A549 (cell line): ENCODE measurements around the gene PNPLA6. TPM values are rescaled to one million over a fixed set of nuclear protein-coding genes. Genes with fewer than 3 reads are reported as not detected.

ENCODE experiments used
- ATAC-seq, 2 experiments: fragments of 200-7000 bp in 1 of 2; fragments of >200 bp in 1 of 2; cut with Nextera tagmentation in 1 of 2; cut with Tn5 transposase in 1 of 2; 3 replicates each; pipeline versions ENCODE4 v1.8.0 to v1.9.1; 2018 to 2020; ENCODE audit warnings: mild to moderate bottlenecking in 1 of 2, moderate library complexity in 1 of 2
- CTCF ChIA-PET: fragments of 300-600 bp; sonication (Branson Sonifier 250); formaldehyde crosslinking; extraction: SDS; loops from one replicate; lab custom pipeline; 2021; ENCODE audit warnings: antibody characterized with exemption, inconsistent platforms; lab: Yijun Ruan, JAX
- POLR2A ChIA-PET: fragments of 350-600 bp; formaldehyde crosslinking; extraction: SDS; loops from one replicate; lab custom pipeline; 2021; ENCODE audit warnings: antibody characterized with exemption, inconsistent platforms; lab: Yijun Ruan, JAX
- DNase-seq, 2 experiments: peaks; one replicate each; pipeline versions ENCODE4 v3.0.0 to v3.0.0-alpha.2; 2011 to 2016; ENCODE audit warnings: low read depth in 1 of 2, low spot score in 1 of 2
- FAIRE-seq: peaks from 2 replicates; lab custom pipeline; 2011; peaks lifted over from hg19 to GRCh38; lab: Jason Lieb, UNC
- H3K27ac ChIP-seq, 2 experiments: fragments of >200 bp; sonication (Bioruptor Twin); formaldehyde crosslinking; 3 replicates each; pipeline ENCODE4 v1.5.1; 2016 to 2017
- H3K4me1 ChIP-seq: fragments of >200 bp; sonication (Bioruptor Twin); formaldehyde crosslinking; 3 replicates; pipeline ENCODE4 v1.6.1; 2016
- H3K4me2 ChIP-seq: fragments of >200 bp; sonication (Bioruptor Twin); formaldehyde crosslinking; 3 replicates; pipeline ENCODE4 v1.6.1; 2016
- H3K4me3 ChIP-seq: fragments of >200 bp; sonication (Bioruptor Twin); formaldehyde crosslinking; 3 replicates; pipeline ENCODE4 v1.5.1; 2016
- H3K9me3 ChIP-seq: fragments of >200 bp; sonication (Bioruptor Twin); formaldehyde crosslinking; 3 replicates; pipeline ENCODE4 v1.6.1; 2016
- BCL3 ChIP-seq: fragments of >200 bp; sonication (Bioruptor Twin); formaldehyde crosslinking; IDR thresholded peaks from 3 replicates; pipeline ENCODE4 v1.6.1; 2016
- CBX8 ChIP-seq: fragments of 200-600 bp; sonication (generic); IDR thresholded peaks from 2 replicates; pipeline ENCODE4 v1.6.1; 2016
- CTCF ChIP-seq: fragments of >200 bp; sonication (Bioruptor Twin); formaldehyde crosslinking; IDR thresholded peaks from 3 replicates; pipeline ENCODE4 v1.5.1; 2016
- EHMT2 ChIP-seq: fragments of 200-600 bp; sonication (generic); IDR thresholded peaks from 2 replicates; pipeline ENCODE4 v1.6.1; 2016; ENCODE audit warnings: antibody characterized with exemption, low read depth, mild to moderate bottlenecking, moderate library complexity
- ELK1 ChIP-seq: fragments of 150-350 bp; IDR thresholded peaks from 2 replicates; pipeline ENCODE4 v1.6.1; 2014; ENCODE audit warnings: low read depth, mild to moderate bottlenecking, low read length
- EP300 ChIP-seq, 2 experiments: fragments of >200 bp; sonication (Bioruptor Twin); formaldehyde crosslinking; IDR thresholded peaks; 2 replicates in 1 of 2; 3 replicates in 1 of 2; pipeline ENCODE4 v1.6.1; 2016 to 2017
- FOSL2 ChIP-seq, 2 experiments: fragments of 450-650 bp in 1 of 2; fragments of >200 bp in 1 of 2; sonication (Bioruptor Twin) in 1 of 2; formaldehyde crosslinking; IDR thresholded peaks; 2 replicates each; pipeline versions ENCODE4 v1.5.0 to v1.6.1; 2016 to 2020; ENCODE audit warnings: mild to moderate bottlenecking in 1 of 2, moderate library complexity in 1 of 2
- HDAC2 ChIP-seq: fragments of 200-600 bp; sonication (generic); IDR thresholded peaks from 2 replicates; pipeline ENCODE4 v1.6.1; 2016
- JUN ChIP-seq, 2 experiments: fragments of >200 bp; sonication (Bioruptor Twin); formaldehyde crosslinking; IDR thresholded peaks; 2 replicates in 1 of 2; 3 replicates in 1 of 2; pipeline ENCODE4 v1.6.1; 2016 to 2017
- JUNB ChIP-seq: fragments of >200 bp; sonication (Bioruptor Twin); formaldehyde crosslinking; IDR thresholded peaks from 2 replicates; pipeline ENCODE4 v1.6.1; 2016
- MAFK ChIP-seq: fragments of 450-650 bp; IDR thresholded peaks from 2 replicates; pipeline ENCODE4 v1.6.1; 2014; ENCODE audit not compliant: partially characterized antibody
- MAZ ChIP-seq: fragments of 150-350 bp; IDR thresholded peaks from 2 replicates; pipeline ENCODE4 v1.6.1; 2014; ENCODE audit warnings: antibody characterized with exemption, low read depth, low read length, borderline replicate concordance
- NPAS2 ChIP-seq: fragments of 250-450 bp; sonication (Bioruptor Pico); IDR thresholded peaks from 2 replicates; pipeline ENCODE4 v1.8.0; 2022; ENCODE audit warnings: mild to moderate bottlenecking, moderate library complexity, borderline replicate concordance
- NR3C1 ChIP-seq: fragments of >200 bp; sonication (Bioruptor Twin); formaldehyde crosslinking; IDR thresholded peaks from 3 replicates; pipeline ENCODE4 v1.6.1; 2017
- RAD21 ChIP-seq, 2 experiments: fragments of >200 bp in 1 of 2; sonication (Bioruptor Twin) in 1 of 2; formaldehyde crosslinking in 1 of 2; IDR thresholded peaks in 1 of 2; conservative IDR thresholded peaks in 1 of 2; 2 replicates in 1 of 2; 3 replicates in 1 of 2; pipeline ENCODE4 v1.6.1; 2012 to 2018; ENCODE audit warnings: inconsistent platforms in 1 of 2
- RNF2 ChIP-seq: fragments of 200-600 bp; sonication (generic); IDR thresholded peaks from 2 replicates; pipeline ENCODE4 v1.6.1; 2016; ENCODE audit warnings: low read depth, mild to moderate bottlenecking, antibody characterized with exemption, moderate library complexity, borderline replicate concordance
- SMC3 ChIP-seq: fragments of >200 bp; sonication (Bioruptor Twin); formaldehyde crosslinking; IDR thresholded peaks from 3 replicates; pipeline ENCODE4 v1.6.1; 2018; ENCODE audit warnings: inconsistent platforms
- TFCP2L1 ChIP-seq: fragments of 250-450 bp; sonication (Bioruptor Pico); IDR thresholded peaks from 2 replicates; pipeline ENCODE4 v1.5.0; 2021; ENCODE audit warnings: mild to moderate bottlenecking
- ZSCAN20 ChIP-seq: fragments of 250-450 bp; sonication (Bioruptor Pico); IDR thresholded peaks from 2 replicates; pipeline ENCODE4 v1.8.0; 2022; ENCODE audit warnings: mild to moderate bottlenecking, moderate library complexity
- WGBS: methylation state at CpG from one replicate; pipeline ENCODE4 v1.1.6; 2017; ENCODE audit errors: missing lambda C conversion rate; 5-methylcytosine and 5-hydroxymethylcytosine counted together
- polyA plus RNA-seq, 4 experiments: library from polyadenylated mRNA; depleted of rRNA in 3 of 4; stranded (reverse); fragments of >200 nt; fragmentation: RNase III in 1 of 4; extraction: RNeasy Plus Mini Kit Qiagen cat#74134 plus additional on column Dnase treatment in 1 of 4; gene quantifications; 2 replicates in 3 of 4; 3 replicates in 1 of 4; pipeline ENCODE4 v1.2.3, GENCODE V29; 2011 to 2017

Gene PNPLA6
- polyA plus RNA-seq, 2 of the 4 experiments (the other 2 are of a cell fraction) = 17.0 to 58.1 TPM

- no CpG with 5 or more reads among the region's 78 CpGs for WGBS
- H3K4me2 ChIP-seq = peak within 1 kb of the TSS; percentile 93
- DNase-seq = peak in 1 of 2 experiments; percentile 17
- ChIA-PET POLR2A (no interaction called here), CTCF (interaction anchor here (0.6 to 4.0 kb wide), 3 partner anchors 12 to 74 kb away, joined by 3 to 26 read pairs (median 13); no protein-coding TSS in a partner anchor)
- H3K9me3 ChIP-seq = no peaks in the 10 kb centered on the region
- H3K27ac ChIP-seq = peak within 1 kb of the TSS; percentile 80 to 91
- H3K4me1 ChIP-seq = 0 out of 3 replicates have a peak, but pooled peaks cover 5% of the 10 kb centered on the region
- peak within 1 kb of the TSS; percentile 85 for H3K4me3 ChIP-seq
- TF ChIP-seq ZSCAN20 (CRISPR knock-in tag) = no peak
- no peak for TF ChIP-seq JUNB
- no peak for TF ChIP-seq RAD21 (conservative IDR thresholded peaks at IDR 0.05 in 1 of 2, IDR thresholded peaks at IDR 0.05 in 1 of 2)
- no peak for TF ChIP-seq NPAS2 (CRISPR knock-in tag)
- TF ChIP-seq RNF2 = no peak
- TF ChIP-seq TFCP2L1 (CRISPR knock-in tag) = no peak
- TF ChIP-seq MAFK = no peak
- no peak for TF ChIP-seq FOSL2 (IDR thresholded peaks at IDR 0.05)
- no peak for TF ChIP-seq FOSL2 (CRISPR knock-in tag; IDR thresholded peaks at IDR 0.05)
- no peak for FAIRE-seq
- peak; percentile 75 to 86 for ATAC-seq
Observed at GRCh38 chr19:7595466-7596133, 60.1 kb downstream of the PNPLA6 start, which contains the start of gene CAMSAP3. CAMSAP3 (plus strand) TSS chr19:7595863; CDS start chr19:7596003, 140 bp downstream.

GRCh38 chr19:7596211-7596937 lies 60.9 kb downstream of the PNPLA6 start:
- Histone ChIP-seq H3K27ac (peak overlapping the region; percentile 80 to 91), H3K9me3 (no peaks in the 10 kb centered on the region), H3K4me3 (peak overlapping the region; percentile 85), H3K4me1 (0 out of 3 replicates have a peak, but pooled peaks cover 5% of the 10 kb centered on the region), H3K4me2 (peak overlapping the region; percentile 93)
- ChIA-PET POLR2A (interaction anchor here (1.0 kb wide), 1 partner anchor 91 kb away, joined by 4 read pairs; no protein-coding TSS in a partner anchor), CTCF (interaction anchor here (0.9 to 4.0 kb wide), 6 partner anchors 11 to 494 kb away, joined by 3 to 26 read pairs (median 5); partner anchors contain the start of gene TRAPPC5)
- TF ChIP-seq JUNB (no peak), HDAC2 (no peak), FOSL2 (IDR thresholded peaks at IDR 0.05) (no peak), FOSL2 (CRISPR knock-in tag; IDR thresholded peaks at IDR 0.05) (no peak), CTCF (no peak), EHMT2 (no peak), EP300 (IDR thresholded peaks at IDR 0.05) (no peak), ELK1 (no peak), NR3C1 (no peak), MAZ (no peak), SMC3 (no peak), JUN (IDR thresholded peaks at IDR 0.05) (no peak), TFCP2L1 (CRISPR knock-in tag) (no peak), CBX8 (no peak), BCL3 (no peak)
- DNase-seq (no peak), ATAC-seq (no peak), FAIRE-seq (no peak)
- 48% methylated on average over 28 of the region's 70 CpGs for WGBS
